Measurements from ENCODE around the gene HOXB9. TPM values are rescaled to one million over a fixed set of nuclear protein-coding genes. Genes with fewer than 3 reads are reported as not detected.
A peak's percentile ranks its signal among the peaks of the same experiment; 100 is the strongest.

The HOXB9 gene
- total and polyA plus RNA-seq, 2 donors from 2014 or later: 29.2 to 45.8 TPM

DNA sequence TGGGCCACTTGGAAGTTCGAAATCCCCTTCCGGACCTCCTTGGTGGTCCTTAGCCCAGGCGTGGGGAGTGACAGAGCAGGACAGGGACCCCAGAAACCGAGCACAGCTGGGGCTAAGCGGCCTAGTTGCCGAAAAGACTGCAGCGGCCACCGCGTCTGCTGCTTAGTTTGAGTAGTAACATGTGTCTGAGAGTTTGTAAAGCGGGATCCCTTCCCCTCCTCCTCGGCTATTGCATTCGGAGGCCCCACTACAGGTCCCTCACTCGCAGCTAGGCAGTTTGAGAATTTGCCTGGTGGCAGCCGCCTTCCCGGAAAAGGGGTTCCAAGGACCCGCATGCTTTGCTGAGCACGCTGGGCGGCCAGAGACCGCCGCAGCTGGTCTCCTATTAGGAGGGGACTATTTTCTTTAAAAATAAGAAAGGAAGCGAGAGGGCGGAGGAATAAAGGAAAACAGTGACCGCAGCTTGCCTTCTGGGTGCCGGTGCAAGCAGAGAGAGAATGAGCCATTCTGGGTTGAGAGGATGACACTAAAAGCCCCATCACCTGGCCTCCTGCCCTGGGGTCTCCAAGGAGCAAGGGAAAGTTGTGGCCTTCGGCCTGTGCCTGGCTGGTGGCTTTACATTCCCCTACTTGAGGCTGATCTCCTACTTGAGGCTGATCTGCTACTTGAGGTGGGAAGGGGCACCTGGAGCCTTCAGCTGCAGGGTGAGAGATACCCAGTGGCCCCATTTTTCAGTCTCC is 31.4 kb downstream of the HOXB9 start:
- H3K4me1 ChIP-seq (ENCODE audit: control insufficient read depth in 2 of 3, insufficient read depth in 2 of 3, low read depth in 1 of 3, low read length in 3 of 3): peaks cover 0 to 12% (median 8%) of the 10 kb centered on the region in 3 donors
- intact Hi-C loops (cut with DNase I): loop anchor here (10.0 kb wide), 1 partner anchor 260 kb away; no protein-coding TSS in a partner anchor
- H3K27me3 ChIP-seq (ENCODE audit: control insufficient read depth, insufficient read depth, low read length): no peaks in the 10 kb centered on the region
- FAIRE-seq (no peak), DNase-seq (peak in 3 of 5 donors; percentile 45 to 80 (median 63))
- TF ChIP-seq, protein P1, sequence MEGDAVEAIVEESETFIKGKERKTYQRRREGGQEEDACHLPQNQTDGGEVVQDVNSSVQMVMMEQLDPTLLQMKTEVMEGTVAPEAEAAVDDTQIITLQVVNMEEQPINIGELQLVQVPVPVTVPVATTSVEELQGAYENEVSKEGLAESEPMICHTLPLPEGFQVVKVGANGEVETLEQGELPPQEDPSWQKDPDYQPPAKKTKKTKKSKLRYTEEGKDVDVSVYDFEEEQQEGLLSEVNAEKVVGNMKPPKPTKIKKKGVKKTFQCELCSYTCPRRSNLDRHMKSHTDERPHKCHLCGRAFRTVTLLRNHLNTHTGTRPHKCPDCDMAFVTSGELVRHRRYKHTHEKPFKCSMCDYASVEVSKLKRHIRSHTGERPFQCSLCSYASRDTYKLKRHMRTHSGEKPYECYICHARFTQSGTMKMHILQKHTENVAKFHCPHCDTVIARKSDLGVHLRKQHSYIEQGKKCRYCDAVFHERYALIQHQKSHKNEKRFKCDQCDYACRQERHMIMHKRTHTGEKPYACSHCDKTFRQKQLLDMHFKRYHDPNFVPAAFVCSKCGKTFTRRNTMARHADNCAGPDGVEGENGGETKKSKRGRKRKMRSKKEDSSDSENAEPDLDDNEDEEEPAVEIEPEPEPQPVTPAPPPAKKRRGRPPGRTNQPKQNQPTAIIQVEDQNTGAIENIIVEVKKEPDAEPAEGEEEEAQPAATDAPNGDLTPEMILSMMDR (IDR thresholded peaks at IDR 0.05; ENCODE audit: borderline replicate concordance, extremely low read depth, insufficient read depth): no peak
- peaks cover 0 to 12% (median 3%) of the 10 kb centered on the region in 3 donors for H3K36me3 ChIP-seq (ENCODE audit: control insufficient read depth in 2 of 3, insufficient read depth in 3 of 3, low read length in 3 of 3)
- peak overlapping the region; percentile 88 to 90 for H3K27ac ChIP-seq (ENCODE audit: low read depth in 2 of 2, low read length in 2 of 2)
- peak overlapping the region; percentile 40 to 56 (median 55) for H3K9ac ChIP-seq (ENCODE audit: low read length in 3 of 3)
- H3K9me3 ChIP-seq (ENCODE audit: control insufficient read depth in 2 of 3, insufficient read depth in 1 of 3, low read length in 3 of 3): no peaks in the 10 kb centered on the region
- H3K4me3 ChIP-seq (ENCODE audit: low read length in 3 of 3): peak overlapping the region; percentile 2 to 69 (median 49)

DNA sequence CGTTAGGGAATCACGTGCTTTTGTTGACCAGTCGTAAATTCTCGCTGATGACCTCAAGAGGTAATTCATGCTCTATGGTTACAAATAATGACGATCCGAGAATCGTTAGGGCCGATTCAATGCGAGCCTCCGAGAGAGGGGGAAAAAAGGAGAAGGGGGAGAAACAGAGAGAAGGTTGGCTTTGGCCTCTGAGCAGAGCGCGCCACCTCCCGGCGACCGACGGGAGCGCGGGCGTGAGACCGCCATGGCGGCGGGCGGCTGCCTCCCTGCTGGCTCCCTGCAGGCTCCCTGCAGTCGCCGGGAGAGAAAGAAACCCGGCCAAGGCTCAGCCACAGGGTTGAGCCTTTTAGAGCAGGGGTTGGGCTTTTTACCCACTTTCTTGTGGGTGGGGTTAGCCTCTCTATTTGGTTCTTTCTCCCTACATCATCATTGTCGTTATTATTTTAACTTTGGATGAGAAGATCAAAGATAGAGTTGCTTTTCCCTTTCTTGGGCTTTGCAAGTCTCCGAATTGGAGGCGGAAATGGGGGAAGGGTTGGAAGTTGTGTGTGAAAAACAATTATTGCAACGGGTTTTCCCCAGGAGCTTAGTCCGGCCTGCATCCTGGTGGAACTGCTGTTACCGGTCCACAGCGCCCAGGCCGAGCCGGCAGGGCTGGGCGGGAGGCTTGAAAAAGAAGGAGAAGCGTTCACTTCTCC is 32.2 kb downstream of the HOXB9 start:
- no peaks in the 10 kb centered on the region for H3K9me3 ChIP-seq (ENCODE audit: control insufficient read depth in 2 of 3, insufficient read depth in 1 of 3, low read length in 3 of 3)
- peaks cover 0 to 9% (median 5%) of the 10 kb centered on the region in 3 donors for H3K4me1 ChIP-seq (ENCODE audit: control insufficient read depth in 2 of 3, insufficient read depth in 2 of 3, low read depth in 1 of 3, low read length in 3 of 3)
- TF ChIP-seq, protein P1 (IDR thresholded peaks at IDR 0.05; ENCODE audit: borderline replicate concordance, extremely low read depth, insufficient read depth): peak; percentile 89
- peak overlapping the region in 2 of 3 donors; percentile 56 to 61 for H3K9ac ChIP-seq (ENCODE audit: low read length in 3 of 3)
- H3K27ac ChIP-seq (ENCODE audit: low read depth in 2 of 2, low read length in 2 of 2): peak overlapping the region; percentile 88 to 90
- FAIRE-seq (no peak), DNase-seq (peak; percentile 94 to 97 (median 97))
- intact Hi-C loops (cut with DNase I): loop anchor here (10.0 kb wide), 1 partner anchor 259 kb away; no protein-coding TSS in a partner anchor
- no peaks in the 10 kb centered on the region for H3K27me3 ChIP-seq (ENCODE audit: control insufficient read depth, insufficient read depth, low read length)
- H3K36me3 ChIP-seq (ENCODE audit: control insufficient read depth in 2 of 3, insufficient read depth in 3 of 3, low read length in 3 of 3): peaks cover 0 to 12% (median 3%) of the 10 kb centered on the region in 3 donors
- peak overlapping the region; percentile 2 to 69 (median 67) for H3K4me3 ChIP-seq (ENCODE audit: low read length in 3 of 3)

DNA sequence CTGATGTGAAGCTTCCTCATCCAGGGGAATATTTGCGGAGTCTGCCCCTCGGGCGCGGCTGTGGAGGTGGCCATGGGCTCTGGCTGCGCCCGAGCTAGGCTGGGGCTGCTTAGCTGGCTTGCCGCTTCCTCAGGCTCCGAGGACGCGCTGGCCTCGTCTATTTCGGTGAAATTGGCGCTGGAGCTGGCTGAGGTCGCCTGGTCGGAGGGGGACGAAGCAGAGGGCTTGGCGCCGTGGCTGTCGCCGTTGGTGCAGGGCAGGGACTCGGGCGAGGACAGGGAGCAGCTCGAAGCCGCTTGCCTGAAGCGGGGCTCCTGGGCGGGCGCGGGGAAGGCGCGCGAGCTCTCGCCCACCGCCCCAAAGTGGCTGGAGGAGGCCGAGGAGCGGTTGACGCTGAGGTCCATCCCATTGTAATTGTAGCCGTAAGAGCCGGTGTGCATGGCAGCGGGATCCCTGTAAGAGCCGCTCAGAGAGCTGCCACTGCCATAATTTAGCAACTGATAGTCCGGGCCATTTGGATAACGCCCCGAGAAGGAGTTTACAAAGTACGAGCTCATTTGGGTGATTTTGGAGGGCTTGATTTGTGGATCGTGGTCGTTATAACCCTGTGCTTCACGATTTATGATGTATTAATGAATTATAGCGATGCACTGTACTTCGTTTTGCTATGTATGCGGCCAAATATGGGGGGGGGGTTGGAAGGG is 32.9 kb downstream of the HOXB9 start, which contains the start of gene HOXB5:
Gene HOXB5 (minus strand): TSS at position 654 of the 704 bp plus-strand sequence. CDS start 97 bp downstream, at position 557.
- H3K4me3 ChIP-seq (ENCODE audit: low read length in 3 of 3): peak within 1 kb of the TSS; percentile 49 to 69 (median 67)
- peak within 1 kb of the TSS; percentile 92 to 93 for H3K27ac ChIP-seq (ENCODE audit: low read depth in 2 of 2, low read length in 2 of 2)
- intact Hi-C loops (cut with DNase I): loop anchor here (10.0 kb wide), 1 partner anchor 258 kb away; no protein-coding TSS in a partner anchor
- DNase-seq: peak in 4 of 5 donors; percentile 66 to 80 (median 78)
- H3K4me1 ChIP-seq (ENCODE audit: control insufficient read depth in 2 of 3, insufficient read depth in 2 of 3, low read depth in 1 of 3, low read length in 3 of 3): peaks cover 0 to 8% (median 0%) of the 10 kb centered on the region in 3 donors
- H3K9ac ChIP-seq (ENCODE audit: low read length in 3 of 3): peak within 1 kb of the TSS; percentile 45 to 78 (median 61)
- TF ChIP-seq, protein P1 (IDR thresholded peaks at IDR 0.05; ENCODE audit: borderline replicate concordance, extremely low read depth, insufficient read depth): no peak
- peaks cover 0 to 12% (median 3%) of the 10 kb centered on the region in 3 donors for H3K36me3 ChIP-seq (ENCODE audit: control insufficient read depth in 2 of 3, insufficient read depth in 3 of 3, low read length in 3 of 3)
- FAIRE-seq: no peak
- H3K9me3 ChIP-seq (ENCODE audit: control insufficient read depth in 2 of 3, insufficient read depth in 1 of 3, low read length in 3 of 3): no peaks in the 10 kb centered on the region
- H3K27me3 ChIP-seq (ENCODE audit: control insufficient read depth, insufficient read depth, low read length): no peaks in the 10 kb centered on the region

Data from kidney (tissue), 14 donors.